HG03378 (cell line): Measurements from ENCODE around the gene HOXC10.

ENCODE experiments used
- ATAC-seq: cut with Tn5 transposase; IDR thresholded peaks from one replicate; pipeline ENCODE4 v1.9.1; 2021; ENCODE audit warnings: mild to moderate bottlenecking, moderate library complexity; ENCODE audit not compliant: unreplicated experiment

Gene HOXC10

DNA sequence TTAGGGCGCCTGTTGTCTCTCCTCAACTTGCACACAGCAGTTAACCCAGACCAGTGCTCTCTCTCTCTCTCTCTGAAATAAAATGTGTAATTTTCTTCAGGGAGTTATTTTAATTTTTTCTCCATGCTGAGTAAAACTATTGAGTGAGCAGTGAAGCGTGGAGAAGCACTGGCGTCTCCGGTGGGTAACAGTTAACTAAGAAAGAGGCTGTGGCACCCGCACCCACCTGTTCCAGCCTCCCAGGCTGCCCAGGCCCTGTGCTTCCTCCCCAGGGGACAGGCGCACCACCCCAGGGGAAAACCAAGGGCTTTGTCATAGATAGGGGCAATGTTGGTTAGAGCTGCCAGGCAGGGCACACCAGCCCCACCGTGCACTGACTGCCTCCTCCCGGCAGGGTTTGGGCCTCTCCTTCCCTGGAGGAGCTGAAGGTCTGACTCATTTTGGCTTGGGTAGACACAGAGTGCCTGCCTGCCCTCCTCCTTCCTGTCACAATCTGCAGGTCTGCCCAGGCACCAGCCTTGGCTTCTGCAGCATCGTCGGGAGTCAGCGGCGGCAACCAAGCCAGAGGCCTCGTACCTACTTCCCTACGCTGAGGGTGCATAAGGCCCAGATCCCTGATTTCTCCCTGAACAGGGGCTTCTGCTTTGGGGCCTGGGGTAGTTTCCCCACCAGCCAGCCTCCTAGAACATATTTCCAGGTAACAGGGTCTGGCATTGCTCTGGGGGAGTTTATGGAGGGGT is 51.8 kb downstream of the HOXC10 start:
- no peak for ATAC-seq

DNA sequence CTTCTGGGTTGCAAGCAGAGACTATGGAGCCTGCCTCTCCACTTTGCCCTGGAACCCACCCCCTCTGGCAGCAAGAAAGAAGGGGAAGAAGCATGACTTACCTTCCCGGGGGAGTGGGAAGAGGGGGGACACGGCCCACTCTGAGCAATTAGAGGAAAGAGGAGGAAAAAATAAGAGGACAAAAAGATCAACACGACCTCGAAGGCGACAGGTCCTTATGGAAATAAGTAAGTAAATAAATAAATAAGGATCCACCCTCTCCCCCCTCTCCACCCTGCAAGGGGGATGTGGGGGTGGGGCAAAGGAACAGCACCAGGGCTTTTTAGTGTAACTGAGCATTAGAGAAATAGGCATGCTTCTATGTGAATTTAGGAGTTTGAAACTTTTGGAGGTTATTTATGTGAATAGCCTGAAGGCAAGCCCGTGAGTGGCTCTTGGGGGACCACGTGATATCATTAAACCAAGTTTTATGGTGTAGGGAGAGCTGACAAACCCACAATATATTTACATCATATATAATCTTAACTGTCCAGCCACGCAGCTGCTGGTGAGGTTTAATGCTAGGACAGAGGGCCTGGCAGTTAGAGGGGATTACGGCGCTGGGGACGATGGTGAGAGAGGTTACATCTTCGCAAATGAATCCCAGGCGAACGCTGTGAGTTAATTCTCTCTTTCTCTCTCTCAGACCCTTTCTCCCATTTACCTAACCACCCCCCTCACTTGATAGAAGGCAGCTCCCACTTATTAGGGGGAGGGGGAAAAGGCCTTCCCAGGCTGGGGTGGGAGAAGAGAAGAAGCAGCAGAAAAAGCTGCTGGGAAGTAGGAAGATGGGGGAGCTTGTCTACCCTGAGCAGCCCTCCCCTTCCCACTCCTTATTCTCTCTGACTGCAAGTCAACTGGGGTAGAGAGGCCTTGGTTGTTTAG is 52.7 kb downstream of the HOXC10 start:
- ATAC-seq: no peak

DNA sequence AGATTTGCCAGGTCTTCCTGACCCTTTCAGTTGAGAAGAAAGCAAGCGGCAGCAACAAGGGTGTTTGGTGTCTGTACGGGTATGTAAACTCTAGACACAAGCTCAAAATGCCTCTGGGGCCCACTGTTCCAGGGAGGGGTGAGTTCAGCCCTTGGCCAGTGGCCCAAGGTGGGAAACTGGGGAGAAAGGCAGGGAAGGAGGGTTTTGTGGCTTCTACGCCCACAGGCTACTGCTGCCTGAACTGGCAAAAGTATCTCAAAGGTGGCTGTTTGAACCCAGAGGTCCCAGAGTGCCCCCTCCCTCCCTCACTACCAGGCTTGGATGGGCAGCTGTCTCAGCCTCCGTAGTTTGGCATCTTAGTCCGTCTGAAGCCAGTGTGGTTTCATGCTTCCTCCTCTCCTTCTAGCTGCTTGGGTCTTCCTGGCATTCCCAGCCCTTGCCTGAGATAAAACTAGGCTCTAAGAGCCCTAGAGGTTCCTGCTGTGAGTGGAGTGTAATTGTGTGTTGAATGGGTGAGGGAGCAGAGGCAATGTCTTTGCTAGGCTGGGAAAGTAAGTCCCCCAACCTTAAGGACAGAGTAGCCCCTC is 53.4 kb downstream of the HOXC10 start:
- ATAC-seq: no peak

DNA sequence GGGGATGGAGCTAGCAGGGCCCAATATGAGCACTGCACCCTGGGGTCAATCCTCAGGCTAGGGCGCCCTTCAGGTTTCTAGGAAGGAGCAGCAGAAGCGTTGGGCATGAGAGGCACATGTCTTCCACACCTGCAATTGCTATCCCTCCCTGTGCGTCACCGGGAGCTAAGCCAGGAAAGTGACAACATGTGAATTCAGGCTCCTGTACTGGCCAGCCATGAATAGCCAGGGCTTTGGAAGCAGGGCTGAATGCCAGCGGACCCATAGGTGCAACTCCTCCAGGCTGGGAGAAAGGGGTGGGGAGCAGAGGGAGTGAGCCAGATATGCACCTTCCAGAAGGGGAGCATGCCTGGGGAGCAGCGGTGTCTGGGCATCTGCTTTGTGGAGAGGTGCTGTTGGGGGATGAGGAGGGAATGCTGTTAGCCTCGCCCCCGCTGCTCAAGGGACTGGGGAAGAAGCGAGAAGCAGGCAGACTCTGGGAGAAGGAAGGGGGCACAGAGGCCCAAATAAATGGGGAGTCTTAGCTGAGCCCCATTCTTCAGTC is 54.0 kb downstream of the HOXC10 start:
- ATAC-seq: no peak

DNA sequence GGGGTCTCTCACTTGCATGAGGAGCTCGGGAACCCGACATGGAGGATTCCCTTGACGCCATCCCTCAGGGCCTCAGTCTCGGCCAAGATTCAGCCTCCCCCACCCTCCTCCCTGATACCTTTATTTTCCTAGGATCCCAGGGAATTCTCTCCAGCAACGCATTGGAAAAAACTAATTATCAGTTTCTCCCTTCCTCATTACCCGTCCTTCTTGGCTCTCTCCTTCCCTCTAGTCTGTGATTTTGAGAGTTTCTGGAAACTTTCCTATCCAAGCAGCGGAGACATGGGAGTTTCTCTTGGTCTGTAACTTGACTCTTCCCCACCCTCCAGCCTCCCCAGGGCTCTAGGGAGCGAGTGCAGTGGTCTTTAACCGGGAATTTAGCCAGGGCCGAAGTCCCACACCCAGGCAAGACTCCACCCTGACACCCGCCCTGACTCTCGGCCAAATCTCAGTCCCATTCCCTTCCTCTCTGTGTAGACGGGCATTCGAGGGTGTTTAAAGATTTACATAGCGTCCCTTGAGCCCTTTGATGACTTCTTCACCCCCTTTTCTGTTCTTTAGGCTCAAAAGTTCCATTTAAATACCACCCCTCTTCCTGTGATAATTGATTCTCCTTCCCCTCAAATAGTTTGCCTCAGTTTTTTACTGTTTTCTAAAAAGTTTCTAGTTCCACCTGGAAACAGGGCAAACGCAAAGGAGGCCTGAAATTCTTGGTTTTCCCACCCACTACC is 54.6 kb downstream of the HOXC10 start:
- no peak for ATAC-seq
